GM12878 (cell line): ENCODE data around the gene CCL22. TPM values are rescaled to one million over a fixed set of nuclear protein-coding genes. Genes with fewer than 3 reads are reported as not detected.

ENCODE experiments used
- E4F1 ChIP-seq: fragments of 450-650 bp; IDR thresholded peaks from 2 replicates; pipeline ENCODE4 v1.6.1; 2018; ENCODE audit warnings: borderline replicate concordance, mild to moderate bottlenecking; ENCODE audit not compliant: partially characterized antibody
- GATAD2B ChIP-seq: fragments of 450-650 bp; conservative IDR thresholded peaks from 2 replicates; pipeline ENCODE4 v1.6.1; 2017; ENCODE audit warnings: low read depth, mild to moderate bottlenecking, moderate library complexity
- IRF4 ChIP-seq: IDR thresholded peaks from 2 replicates; pipeline ENCODE4 v1.6.1; 2011; ENCODE audit warnings: low read depth, low read length
- KAT2A ChIP-seq: conservative IDR thresholded peaks from 2 replicates; pipeline ENCODE4 v1.6.1; 2011; ENCODE audit warnings: low read depth, low read length; ENCODE audit not compliant: control insufficient read depth
- MYC ChIP-seq: IDR thresholded peaks from 2 replicates; pipeline ENCODE4 v1.6.1; 2011; ENCODE audit warnings: mild to moderate bottlenecking, low read length, moderate library complexity, inconsistent platforms; ENCODE audit not compliant: insufficient read depth, insufficient replicate concordance, insufficient read length, severe bottlenecking
- PML ChIP-seq: IDR thresholded peaks from 2 replicates; pipeline ENCODE4 v1.6.1; 2012; ENCODE audit warnings: low read length, inconsistent platforms
- SMAD1 ChIP-seq: fragments of 450-650 bp; IDR thresholded peaks from 2 replicates; pipeline ENCODE4 v1.6.1; 2018; ENCODE audit warnings: mild to moderate bottlenecking, low read depth; ENCODE audit not compliant: partially characterized antibody
- SMAD5 ChIP-seq: IDR thresholded peaks from 2 replicates; pipeline ENCODE4 v1.6.1; 2016; ENCODE audit warnings: antibody characterized with exemption, low read depth
- SMC3 ChIP-seq: IDR thresholded peaks from 2 replicates; pipeline ENCODE4 v1.6.1; 2011; ENCODE audit warnings: low read length, improper control_type of control experiment, borderline replicate concordance
- SREBF1 ChIP-seq: IDR thresholded peaks from 2 replicates; pipeline ENCODE4 v1.6.1; 2012; ENCODE audit warnings: mild to moderate bottlenecking, low read length
- SUPT20H ChIP-seq: IDR thresholded peaks from 2 replicates; pipeline ENCODE4 v1.6.1; 2011; ENCODE audit warnings: low read depth, mild to moderate bottlenecking, low read length, moderate library complexity, borderline replicate concordance; ENCODE audit not compliant: control insufficient read depth
- TCF3 ChIP-seq: IDR thresholded peaks from 2 replicates; pipeline ENCODE4 v1.6.1; 2012; ENCODE audit warnings: low read depth, mild to moderate bottlenecking, low read length, borderline replicate concordance; ENCODE audit not compliant: insufficient read depth
- ZBED1 ChIP-seq: IDR thresholded peaks from 2 replicates; pipeline ENCODE4 v1.6.1; 2016; ENCODE audit warnings: borderline replicate concordance
- ZNF687 ChIP-seq: fragments of 450-650 bp; IDR thresholded peaks from 2 replicates; pipeline ENCODE4 v1.6.1; 2017; ENCODE audit warnings: mild to moderate bottlenecking, moderate library complexity
- ZSCAN29 ChIP-seq: fragments of 450-650 bp; IDR thresholded peaks from 2 replicates; pipeline ENCODE4 v1.6.1; 2017; ENCODE audit warnings: mild to moderate bottlenecking, moderate library complexity
- ZZZ3 ChIP-seq: IDR thresholded peaks from 2 replicates; pipeline ENCODE4 v1.6.1; 2011; ENCODE audit warnings: low read depth; ENCODE audit not compliant: control insufficient read depth, insufficient read length
- polyA plus RNA-seq, 11 experiments: library from polyadenylated mRNA; depleted of rRNA in 4 of 11; unstranded in 6 of 11; stranded (reverse) in 5 of 11; fragments of >200 nt; fragmentation: Nextera tagmentation in 4 of 11; fragmentation: Illumina TruSeq in 1 of 11; extraction: Ambion mirVana in 4 of 11; extraction: Trizol in 1 of 11; gene quantifications; 1 replicate in 1 of 11; 2 replicates in 10 of 11; pipeline versions ENCODE4 v1.2.1 to v1.2.3, GENCODE V29; 2011 to 2016; ENCODE audit warnings: inconsistent platforms in 2 of 11, missing spikeins in 2 of 11, low read depth in 1 of 11
- total RNA-seq, 4 experiments: library from RNA; depleted of rRNA in 3 of 4; stranded (reverse); fragments of >200 nt in 3 of 4; fragmentation: Illumina TruSeq in 1 of 4; extraction: Trizol in 1 of 4; gene quantifications; 2 replicates each; pipeline versions ENCODE4 v1.2.1 to v1.2.3, GENCODE V29; 2013 to 2021
- TF ChIP-seq, protein P1 (sequence below): fragments of 450-650 bp; formaldehyde crosslinking; IDR thresholded peaks from 2 replicates; pipeline ENCODE4 v1.4.0; 2020; ENCODE audit warnings: mild to moderate bottlenecking, moderate library complexity
- TF ChIP-seq, protein P2 (sequence below): IDR thresholded peaks from 2 replicates; pipeline ENCODE4 v1.6.1; 2012; ENCODE audit warnings: low read depth, low read length, improper control_type of control experiment

CCL22 gene
- total and polyA plus RNA-seq, 10 of the 15 experiments (the other 5 are each of a cell fraction or from before 2014, with no cell fraction given): 38.0 to 704 (median 349) TPM

- TF ChIP-seq GATAD2B (peak; percentile 89), MYC (no peak), ZZZ3 (no peak), SREBF1 (no peak), IRF4 (0 out of 2 replicates have a peak, but pooled peaks have one; percentile 56), ZBED1 (peak; percentile 95), SMAD5 (peak; percentile 45; the same call in 1 of the 2 replicates), E4F1 (no peak), ZNF687 (no peak), SMC3 (peak; percentile 34; the same call in 1 of the 2 replicates), TCF3 (0 out of 2 replicates have a peak, but pooled peaks have one; percentile 42), SUPT20H (no peak), SMAD1 (no peak), KAT2A (no peak), PML (0 out of 2 replicates have a peak, but pooled peaks have one; percentile 55), ZSCAN29 (no peak)
- TF ChIP-seq, protein P1, sequence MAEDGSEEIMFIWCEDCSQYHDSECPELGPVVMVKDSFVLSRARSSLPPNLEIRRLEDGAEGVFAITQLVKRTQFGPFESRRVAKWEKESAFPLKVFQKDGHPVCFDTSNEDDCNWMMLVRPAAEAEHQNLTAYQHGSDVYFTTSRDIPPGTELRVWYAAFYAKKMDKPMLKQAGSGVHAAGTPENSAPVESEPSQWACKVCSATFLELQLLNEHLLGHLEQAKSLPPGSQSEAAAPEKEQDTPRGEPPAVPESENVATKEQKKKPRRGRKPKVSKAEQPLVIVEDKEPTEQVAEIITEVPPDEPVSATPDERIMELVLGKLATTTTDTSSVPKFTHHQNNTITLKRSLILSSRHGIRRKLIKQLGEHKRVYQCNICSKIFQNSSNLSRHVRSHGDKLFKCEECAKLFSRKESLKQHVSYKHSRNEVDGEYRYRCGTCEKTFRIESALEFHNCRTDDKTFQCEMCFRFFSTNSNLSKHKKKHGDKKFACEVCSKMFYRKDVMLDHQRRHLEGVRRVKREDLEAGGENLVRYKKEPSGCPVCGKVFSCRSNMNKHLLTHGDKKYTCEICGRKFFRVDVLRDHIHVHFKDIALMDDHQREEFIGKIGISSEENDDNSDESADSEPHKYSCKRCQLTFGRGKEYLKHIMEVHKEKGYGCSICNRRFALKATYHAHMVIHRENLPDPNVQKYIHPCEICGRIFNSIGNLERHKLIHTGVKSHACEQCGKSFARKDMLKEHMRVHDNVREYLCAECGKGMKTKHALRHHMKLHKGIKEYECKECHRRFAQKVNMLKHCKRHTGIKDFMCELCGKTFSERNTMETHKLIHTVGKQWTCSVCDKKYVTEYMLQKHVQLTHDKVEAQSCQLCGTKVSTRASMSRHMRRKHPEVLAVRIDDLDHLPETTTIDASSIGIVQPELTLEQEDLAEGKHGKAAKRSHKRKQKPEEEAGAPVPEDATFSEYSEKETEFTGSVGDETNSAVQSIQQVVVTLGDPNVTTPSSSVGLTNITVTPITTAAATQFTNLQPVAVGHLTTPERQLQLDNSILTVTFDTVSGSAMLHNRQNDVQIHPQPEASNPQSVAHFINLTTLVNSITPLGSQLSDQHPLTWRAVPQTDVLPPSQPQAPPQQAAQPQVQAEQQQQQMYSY (CRISPR knock-in tag): no peak
- TF ChIP-seq, protein P2, sequence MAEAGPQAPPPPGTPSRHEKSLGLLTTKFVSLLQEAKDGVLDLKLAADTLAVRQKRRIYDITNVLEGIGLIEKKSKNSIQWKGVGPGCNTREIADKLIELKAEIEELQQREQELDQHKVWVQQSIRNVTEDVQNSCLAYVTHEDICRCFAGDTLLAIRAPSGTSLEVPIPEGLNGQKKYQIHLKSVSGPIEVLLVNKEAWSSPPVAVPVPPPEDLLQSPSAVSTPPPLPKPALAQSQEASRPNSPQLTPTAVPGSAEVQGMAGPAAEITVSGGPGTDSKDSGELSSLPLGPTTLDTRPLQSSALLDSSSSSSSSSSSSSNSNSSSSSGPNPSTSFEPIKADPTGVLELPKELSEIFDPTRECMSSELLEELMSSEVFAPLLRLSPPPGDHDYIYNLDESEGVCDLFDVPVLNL: no peak
These were observed 18.7 kb downstream of the CCL22 start (continued) for GRCh38 chr16:57377080-57377841.
